HFF-Myc (cell line): ENCODE results near the gene FGF19.
"Not testable (repeated sequence)": the region's sequence is repeated elsewhere in the genome, so short reads cannot be mapped to it uniquely, and the experiment has no call there.

ENCODE experiments used
- DNase-seq: peaks from one replicate; pipeline ENCODE4 v3.0.0-alpha.2; 2011; ENCODE audit warnings: low read depth; ENCODE audit errors: extremely low read depth
- H3K4me3 ChIP-seq: replicated peaks from 2 replicates; pipeline ENCODE4 v1.5.1; 2011; ENCODE audit warnings: low read depth, mild to moderate bottlenecking, control low read depth, low read length
- CTCF ChIP-seq: IDR thresholded peaks from 2 replicates; pipeline ENCODE4 v1.5.1; 2012; ENCODE audit warnings: mild to moderate bottlenecking, low read depth, low read length, control low read depth; ENCODE audit errors: missing control alignments

The FGF19 gene

GRCh38 chr11:69697469-69697843 lies 6.4 kb downstream of the FGF19 start:
- TF ChIP-seq CTCF: no peak
- DNase-seq: no peak
- H3K4me3 ChIP-seq: no peak overlapping the region

- no peak for DNase-seq
- no peak for TF ChIP-seq CTCF
- H3K4me3 ChIP-seq: no peak overlapping the region
Measured at GRCh38 chr11:69696749-69697468, 6.9 kb downstream of the FGF19 start.

- not testable (repeated sequence) for H3K4me3 ChIP-seq, DNase-seq
Measured at GRCh38 chr11:69695995-69696394, 7.8 kb downstream of the FGF19 start.

GRCh38 chr11:69695581-69695980 lies 8.2 kb downstream of the FGF19 start:
- TF ChIP-seq CTCF: no peak
- H3K4me3 ChIP-seq: no peak overlapping the region
- no peak for DNase-seq

GRCh38 chr11:69694781-69695180 lies 9.0 kb downstream of the FGF19 start:
- H3K4me3 ChIP-seq: no peak overlapping the region
- DNase-seq: no peak
- no peak for TF ChIP-seq CTCF

GRCh38 chr11:69692422-69692821 lies 11.4 kb downstream of the FGF19 start:
- no peak for TF ChIP-seq CTCF
- no peak overlapping the region for H3K4me3 ChIP-seq
- no peak for DNase-seq

DNA sequence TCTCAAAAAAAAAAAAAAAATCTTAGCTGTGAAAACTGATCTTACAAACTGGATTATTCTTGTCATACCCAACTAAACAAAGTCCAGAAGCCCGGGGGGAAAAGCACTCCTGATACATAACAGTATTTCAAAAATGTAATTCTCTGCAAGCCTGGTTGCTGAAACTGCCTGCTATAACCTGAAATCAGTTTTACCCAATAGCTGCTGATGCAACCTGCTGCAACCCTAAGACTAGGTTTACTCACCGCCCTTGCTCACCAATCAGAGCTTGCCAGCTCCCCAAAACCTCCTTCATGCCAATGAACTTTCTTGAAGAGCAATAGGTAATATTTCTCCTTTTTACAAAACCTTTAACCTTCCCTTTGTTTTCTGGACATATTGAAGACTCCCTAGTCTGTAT lies 12.4 kb downstream of the FGF19 start:
- TF ChIP-seq CTCF: no peak
- H3K4me3 ChIP-seq: no peak overlapping the region
- DNase-seq: no peak
